GM21717 (cell line): ENCODE measurements around the gene TMEM109.

Source experiments
- ATAC-seq: cut with Tn5 transposase; IDR thresholded peaks from one replicate; pipeline ENCODE4 v1.9.1; 2021; ENCODE audit warnings: mild to moderate bottlenecking, moderate library complexity; ENCODE audit not compliant: unreplicated experiment

The TMEM109 gene, protein sequence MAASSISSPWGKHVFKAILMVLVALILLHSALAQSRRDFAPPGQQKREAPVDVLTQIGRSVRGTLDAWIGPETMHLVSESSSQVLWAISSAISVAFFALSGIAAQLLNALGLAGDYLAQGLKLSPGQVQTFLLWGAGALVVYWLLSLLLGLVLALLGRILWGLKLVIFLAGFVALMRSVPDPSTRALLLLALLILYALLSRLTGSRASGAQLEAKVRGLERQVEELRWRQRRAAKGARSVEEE

DNA sequence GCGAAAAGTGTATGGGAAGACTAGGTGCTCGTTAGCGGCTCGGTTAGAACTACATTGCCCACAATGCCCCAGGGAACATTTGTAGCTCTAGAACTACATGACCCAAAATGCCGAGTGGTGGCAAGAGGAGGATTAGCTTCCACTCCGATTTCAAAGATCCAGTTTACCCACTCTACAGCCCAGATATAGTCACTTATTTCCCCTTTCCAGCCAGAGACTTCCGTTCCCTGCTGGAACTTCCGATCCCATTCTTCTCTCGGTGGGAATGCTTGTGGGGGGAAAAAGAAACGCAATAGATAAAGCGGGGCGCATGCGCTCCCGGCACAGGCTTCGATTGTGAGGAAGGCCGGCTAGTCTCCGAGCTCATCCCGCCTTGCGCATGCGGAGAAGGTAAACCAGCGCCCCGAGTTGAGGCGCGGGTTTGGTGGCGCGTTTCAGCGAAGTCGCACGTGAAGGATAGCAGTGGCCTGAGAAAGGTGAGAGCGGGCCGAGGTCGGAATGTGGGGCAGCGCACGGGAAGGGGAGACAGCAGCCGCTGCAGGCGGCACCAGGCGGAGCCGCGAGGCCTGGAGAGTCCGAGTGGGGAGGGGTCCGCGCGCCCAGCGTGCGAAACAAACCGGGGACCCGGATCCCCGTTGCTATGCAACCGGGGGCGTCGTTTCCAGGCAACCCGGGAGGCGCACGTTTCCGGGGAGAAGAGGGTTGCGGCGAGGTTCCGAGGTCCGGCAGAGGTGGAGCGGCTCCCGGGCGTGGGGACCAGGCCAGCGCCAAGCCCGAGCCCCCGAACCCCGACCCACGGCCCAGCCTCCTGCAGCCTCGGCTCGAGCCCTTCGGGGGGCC, at the start of gene TMEM109:
TSS of gene TMEM109 (plus strand) at position 366 of the 840 bp plus-strand sequence. CDS start 5,536 bp downstream, outside the sequence.
- ATAC-seq: peak; percentile 45

DNA sequence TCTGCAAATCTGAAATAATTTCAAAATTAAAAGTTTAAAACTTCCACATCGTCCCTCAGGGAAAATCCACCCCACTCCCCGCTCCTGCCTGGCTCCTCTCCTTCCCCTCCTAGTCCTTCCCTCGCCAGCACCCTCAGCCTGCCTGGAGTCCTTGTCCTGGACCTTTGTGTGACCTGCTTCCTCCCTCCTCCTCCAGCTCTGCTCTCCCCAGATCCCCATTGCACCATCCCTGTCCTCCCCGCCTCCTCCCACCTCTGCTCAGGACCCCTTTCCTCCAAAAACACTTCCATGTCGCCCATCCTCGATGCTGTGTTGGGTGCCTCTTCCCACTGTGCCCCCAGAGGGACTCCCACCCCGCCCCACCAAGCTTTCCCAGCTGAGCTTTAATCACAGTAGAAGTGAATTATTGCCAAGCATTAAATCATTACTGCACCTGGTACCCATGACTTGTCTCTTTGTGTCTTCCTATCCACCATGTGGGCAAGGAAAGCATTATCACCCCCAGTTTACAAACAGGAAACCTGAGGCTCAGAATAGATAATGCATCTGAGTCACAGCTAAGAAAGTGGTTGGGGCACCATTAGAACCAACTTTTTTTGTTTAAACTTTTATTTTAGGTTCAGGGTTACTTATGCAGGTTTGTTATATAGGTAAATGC, 49.0 kb upstream of the TMEM109 start:
- no peak for ATAC-seq

DNA sequence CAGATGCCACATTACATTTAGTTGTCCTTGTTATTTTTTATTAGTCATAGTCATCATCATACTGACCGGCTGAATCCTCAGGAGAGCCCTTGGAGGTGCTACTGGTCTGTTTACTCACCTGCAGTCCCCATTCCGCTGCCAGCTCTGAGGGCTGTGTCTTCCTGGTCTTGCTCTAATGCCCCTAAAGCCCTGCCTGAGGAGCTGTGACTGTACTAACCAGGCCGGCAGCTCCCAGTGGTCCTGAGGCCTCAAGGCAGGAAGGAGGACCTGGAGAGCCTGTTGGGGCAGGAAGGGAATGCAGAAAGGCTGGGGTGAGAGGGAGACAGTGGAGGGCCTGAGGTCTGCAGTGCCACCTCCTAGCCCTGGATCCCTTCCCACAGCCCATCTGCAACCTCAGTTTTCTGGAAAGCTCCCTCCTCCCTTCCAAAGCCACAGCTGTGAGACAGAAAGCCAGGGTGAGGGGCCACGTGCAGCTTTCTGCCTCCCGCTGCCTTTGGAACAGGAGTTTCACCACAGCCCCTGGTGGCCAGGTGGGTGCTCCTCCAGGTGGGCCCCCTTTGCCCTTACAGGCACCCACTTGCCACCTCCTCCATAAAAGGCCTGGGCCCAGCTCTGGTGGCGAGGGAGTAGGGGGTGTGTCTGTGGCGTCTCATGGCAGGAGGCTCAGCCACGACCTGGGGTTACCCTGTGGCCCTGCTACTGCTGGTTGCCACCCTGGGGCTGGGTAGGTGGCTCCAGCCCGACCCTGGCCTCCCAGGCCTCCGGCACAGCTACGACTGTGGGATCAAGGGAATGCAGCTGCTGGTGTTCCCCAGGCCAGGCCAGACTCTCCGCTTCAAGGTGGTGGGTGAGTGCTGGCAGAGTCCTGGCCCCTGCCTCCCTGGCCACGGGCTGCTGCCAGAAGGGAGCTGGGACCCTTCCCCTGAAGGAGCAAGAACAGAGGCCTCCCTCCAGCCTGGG, 46.8 kb upstream of the TMEM109 start, which contains the start of gene ZP1:
TSS of gene ZP1 (plus strand) at position 632 of the 960 bp plus-strand sequence. CDS start at position 652, 20 bp downstream.
- no peak for ATAC-seq

DNA sequence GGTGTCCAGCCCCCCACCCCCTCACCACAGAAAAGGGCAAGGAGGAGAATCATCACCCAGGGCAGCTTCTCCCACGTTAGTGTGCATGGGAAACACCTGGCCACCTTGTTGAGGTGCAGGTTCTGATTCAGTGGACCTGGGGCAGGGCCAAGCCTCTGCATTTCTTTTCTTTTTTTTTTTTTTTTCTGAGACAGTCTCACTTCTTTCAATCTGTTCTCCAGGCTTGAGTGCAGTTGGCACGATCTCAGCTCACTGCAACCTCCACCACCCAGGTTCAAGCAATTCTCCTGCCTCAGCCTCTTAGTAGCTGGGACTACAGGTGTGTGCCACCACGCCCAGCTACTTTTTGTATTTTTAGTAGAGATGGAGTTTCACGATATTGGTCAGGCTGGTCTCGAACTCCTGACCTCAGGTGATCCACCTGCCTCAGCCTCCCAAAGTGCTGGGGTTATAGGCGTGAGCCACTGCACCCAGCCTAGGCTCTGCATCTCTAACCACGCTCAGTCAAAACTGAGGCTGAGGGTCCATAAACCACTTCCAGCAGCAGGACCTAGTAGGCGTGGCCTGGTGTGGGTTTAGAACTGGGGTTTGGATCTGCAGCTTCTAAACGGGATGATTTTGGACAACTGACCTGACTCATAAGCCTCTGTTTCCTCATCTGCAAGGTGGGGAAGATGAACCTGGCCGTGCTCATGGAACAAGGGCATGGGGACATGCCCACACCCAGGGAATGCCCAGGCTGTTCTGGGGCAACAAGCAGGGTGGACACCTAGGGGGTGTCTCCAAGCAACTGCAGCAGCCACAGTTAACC, 45.9 kb upstream of the TMEM109 start:
- no peak for ATAC-seq

DNA sequence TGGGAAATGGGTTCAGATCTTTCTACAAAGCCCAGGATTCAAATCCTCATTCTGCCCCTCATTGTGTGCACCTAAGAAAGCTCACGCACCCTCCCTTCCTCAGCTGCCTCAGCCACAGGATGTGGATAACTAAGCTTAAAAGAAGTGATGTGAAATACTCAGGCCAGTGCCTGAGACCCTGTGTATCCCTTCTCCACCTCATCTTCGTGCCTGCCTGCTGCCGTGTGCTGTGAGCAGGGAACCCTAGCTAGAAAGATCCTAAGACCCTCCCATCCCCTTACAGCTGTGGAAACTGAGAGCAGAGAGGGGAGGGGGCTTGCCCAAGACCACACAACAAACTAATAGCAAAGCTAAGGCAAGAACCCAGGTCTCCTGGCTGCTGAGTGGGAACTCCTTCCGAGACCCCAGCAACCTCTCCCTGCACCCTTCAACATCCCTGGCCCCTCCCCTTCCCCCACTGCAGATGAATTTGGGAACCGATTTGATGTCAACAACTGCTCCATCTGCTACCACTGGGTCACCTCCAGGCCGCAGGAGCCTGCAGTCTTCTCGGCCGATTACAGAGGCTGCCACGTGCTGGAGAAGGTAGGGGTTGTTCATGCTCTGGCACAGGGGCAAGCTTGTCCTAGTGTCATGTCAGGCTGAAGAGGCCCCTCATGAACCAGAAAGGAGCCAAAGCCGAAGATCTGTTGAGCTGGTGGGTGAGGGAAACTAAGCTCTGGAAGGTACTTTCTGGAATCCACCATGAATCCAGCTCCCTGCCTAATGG, 45.1 kb upstream of the TMEM109 start:
- ATAC-seq: no peak

DNA sequence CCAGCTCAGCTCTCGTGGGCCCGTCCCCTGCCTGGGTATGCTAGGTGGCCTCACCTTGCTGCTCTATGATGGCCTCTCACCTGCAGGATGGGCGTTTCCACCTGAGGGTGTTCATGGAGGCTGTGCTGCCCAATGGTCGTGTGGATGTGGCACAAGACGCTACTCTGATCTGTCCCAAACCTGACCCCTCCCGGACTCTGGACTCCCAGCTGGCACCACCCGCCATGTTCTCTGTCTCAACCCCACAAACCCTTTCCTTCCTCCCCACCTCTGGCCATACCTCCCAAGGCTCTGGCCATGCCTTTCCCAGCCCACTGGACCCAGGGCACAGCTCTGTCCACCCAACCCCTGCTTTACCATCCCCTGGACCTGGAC, 44.5 kb upstream of the TMEM109 start:
- no peak for ATAC-seq

DNA sequence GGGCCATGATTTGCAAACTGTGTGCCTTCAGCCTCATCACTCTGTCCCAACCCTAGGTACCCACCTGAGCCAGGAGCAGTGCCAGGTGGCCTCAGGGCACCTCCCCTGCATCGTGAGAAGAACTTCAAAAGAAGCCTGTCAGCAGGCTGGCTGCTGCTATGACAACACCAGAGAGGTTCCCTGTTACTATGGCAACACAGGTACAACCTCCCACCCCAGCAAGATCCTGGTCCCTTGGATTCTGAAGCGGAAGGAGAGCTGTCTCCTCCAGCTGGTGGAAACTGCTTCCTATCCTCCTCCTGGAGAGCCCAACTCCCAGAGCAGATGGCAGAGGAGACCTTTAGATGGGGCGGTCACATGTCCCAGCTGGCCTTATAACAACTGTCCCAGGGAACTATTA, 43.7 kb upstream of the TMEM109 start:
- ATAC-seq: no peak

DNA sequence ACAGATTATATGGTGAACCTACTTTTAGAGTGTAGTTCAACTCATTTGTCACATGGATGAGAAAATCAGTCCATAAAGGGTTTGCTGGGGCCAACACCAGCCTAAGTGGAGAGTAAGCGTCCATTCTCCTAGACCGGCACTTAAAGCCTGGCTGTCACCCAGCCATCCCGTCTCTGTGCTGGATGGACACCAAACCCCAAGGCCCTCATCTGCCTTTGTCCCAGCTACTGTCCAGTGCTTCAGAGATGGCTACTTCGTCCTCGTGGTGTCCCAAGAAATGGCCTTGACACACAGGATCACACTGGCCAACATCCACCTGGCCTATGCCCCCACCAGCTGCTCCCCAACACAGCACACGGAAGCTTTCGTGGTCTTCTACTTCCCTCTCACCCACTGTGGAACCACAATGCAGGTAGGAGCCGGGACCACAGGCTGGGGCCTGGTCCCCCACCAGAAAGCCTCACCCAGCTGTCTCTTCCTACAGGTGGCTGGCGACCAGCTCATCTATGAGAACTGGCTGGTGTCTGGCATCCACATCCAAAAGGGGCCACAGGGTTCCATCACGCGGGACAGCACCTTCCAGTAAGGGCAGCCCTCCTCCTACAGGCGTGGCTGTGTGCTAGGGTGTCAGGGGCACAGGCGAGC, 43.1 kb upstream of the TMEM109 start:
- no peak for ATAC-seq

DNA sequence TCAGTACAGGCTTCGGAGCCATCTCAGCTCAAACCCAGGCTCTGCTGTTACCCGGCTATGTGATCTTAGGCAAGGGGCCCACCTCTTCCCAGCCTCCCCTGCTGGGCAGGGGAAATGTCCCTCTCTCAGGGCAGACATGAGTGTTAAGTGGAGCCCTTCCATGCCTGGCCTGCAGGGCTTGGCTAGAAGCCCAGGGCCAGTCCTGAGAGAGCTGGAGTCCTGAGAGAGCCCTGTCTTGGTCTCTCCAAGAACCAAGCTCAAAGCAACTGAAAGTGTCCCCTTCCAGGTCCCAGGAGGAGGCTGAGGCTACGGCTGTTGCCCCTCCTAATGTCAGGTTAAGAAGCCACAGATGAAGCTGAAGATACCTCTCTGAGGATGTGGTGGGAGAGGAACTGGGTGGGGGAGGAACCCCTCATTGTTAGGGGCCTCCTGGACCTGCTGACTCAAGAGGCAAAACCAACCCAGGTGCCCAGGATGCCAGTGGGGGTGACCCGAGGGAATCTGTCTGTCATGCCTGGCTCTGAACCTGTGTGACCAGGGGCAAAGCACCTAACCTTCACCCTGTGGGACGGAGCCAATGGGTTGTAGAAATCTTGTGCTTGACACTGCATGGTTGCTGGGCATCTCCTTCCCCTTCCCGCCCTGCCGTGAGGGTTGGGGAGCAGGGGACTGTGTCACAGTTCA, 42.4 kb upstream of the TMEM109 start:
- ATAC-seq: no peak

DNA sequence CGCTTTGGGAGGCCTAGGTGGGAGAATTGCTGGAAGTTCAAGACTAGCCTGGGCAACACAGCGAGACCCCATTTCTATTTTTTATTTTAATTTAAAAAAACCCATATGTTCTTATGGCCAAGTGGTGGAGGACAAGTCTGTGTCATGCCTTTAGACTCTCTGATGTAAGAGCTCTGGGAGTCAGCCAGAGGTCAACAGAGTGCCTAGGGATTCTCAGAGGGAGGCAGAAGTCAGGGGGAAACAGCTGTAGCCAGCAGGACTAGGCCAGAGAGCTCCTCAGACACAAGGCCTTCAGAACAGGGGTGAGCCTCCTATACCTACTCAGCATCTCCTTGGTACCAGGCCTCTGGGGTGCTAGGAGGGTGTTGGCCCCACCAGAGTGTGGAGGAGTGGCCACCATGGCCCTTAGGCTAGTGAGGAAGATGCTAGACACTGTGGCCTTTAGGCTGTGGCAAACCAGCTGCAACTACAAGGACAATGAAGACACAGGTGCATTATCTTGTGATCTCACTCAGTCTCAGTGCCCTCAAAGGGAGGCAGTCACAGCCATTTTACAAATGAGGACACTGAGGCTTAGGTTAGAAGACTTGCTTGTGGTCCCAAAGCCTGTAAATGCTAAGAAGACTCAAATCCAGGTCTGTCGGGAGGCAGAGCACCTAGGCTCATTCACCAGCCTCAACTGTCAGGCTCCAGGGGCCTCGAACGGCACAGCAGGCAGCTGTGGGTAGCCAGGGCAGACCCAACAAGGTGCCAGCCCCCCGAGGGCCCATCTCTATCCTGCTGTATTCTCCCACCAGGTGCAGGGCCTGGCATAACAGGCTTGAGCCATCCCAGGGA, 41.6 kb upstream of the TMEM109 start:
- ATAC-seq: no peak

DNA sequence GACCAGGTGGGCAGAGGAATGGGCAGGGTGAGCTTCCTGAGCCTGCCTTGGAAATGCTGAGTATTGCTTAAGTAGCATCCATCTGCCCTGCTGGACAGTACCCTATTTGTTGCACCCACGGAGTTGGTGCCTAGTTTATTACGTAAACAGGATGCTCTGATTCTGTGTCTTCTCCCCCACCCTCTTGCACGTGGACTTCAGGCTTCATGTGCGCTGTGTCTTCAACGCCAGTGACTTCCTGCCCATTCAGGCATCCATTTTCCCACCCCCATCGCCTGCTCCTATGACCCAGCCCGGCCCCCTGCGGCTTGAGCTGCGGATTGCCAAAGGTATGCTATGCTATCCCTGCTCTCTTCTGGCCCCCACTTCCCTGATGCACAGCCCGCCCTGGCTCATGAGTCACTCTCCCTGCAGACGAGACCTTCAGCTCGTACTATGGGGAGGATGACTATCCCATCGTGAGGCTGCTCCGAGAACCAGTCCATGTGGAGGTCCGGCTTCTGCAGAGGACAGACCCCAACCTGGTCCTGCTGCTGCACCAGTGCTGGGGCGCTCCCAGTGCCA, 40.9 kb upstream of the TMEM109 start:
- no peak for ATAC-seq

DNA sequence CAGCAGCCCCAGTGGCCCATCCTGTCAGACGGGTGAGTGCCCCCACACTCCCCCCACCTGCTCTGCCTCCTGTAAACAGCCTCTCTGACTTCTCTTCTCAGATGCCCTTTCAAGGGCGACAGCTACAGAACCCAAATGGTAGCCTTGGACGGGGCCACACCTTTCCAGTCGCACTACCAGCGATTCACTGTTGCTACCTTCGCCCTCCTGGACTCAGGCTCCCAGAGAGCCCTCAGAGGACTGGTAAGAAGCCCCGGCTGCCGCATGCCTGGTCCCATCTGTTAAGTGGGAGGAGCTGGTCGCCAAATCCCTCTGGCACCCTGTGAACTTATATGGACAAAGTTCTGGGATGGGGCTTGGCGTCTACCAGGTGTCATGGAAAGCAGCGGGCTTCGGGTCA, 40.4 kb upstream of the TMEM109 start:
- no peak for ATAC-seq

DNA sequence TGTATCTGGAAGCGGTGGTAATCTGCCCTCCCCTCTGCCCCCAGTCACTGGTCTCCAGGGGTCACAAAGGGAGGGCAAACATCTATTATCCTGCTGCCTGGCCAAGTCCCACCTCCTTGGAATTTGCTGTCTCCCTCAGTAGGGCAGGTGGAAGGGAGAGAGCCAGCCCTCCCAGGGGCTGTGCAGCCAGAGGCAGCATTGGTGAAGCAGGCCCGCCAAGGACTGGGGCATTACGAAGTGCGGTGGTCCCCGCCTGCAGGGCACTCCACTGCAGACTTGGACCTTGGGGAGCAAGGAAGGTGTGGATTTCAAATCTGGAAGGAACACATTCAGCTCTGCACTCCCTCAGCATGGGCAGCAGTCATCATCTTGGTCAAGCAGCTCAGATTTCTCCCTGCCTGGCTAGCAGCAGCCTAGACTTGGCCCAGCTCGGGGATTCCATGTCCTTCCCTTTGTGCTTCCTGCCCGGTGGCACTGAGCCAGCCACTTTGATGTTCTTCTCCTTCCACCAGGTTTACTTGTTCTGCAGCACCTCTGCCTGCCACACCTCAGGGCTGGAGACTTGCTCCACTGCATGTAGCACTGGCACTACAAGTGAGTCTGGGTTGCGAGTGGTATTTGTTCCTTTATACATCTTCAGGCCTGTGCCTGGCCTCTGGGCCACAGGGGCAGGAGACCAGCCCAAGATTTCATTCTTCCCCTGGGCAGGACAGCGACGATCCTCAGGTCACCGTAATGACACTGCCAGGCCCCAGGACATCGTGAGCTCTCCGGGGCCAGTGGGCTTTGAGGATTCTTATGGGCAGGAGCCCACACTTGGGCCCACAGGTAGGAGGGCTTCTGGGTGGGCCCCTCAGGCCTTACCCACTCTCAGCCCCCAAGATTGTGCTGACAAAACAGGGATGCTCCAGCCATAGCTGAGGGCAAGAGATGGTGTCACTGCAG, 39.3 kb upstream of the TMEM109 start:
- no peak for ATAC-seq

DNA sequence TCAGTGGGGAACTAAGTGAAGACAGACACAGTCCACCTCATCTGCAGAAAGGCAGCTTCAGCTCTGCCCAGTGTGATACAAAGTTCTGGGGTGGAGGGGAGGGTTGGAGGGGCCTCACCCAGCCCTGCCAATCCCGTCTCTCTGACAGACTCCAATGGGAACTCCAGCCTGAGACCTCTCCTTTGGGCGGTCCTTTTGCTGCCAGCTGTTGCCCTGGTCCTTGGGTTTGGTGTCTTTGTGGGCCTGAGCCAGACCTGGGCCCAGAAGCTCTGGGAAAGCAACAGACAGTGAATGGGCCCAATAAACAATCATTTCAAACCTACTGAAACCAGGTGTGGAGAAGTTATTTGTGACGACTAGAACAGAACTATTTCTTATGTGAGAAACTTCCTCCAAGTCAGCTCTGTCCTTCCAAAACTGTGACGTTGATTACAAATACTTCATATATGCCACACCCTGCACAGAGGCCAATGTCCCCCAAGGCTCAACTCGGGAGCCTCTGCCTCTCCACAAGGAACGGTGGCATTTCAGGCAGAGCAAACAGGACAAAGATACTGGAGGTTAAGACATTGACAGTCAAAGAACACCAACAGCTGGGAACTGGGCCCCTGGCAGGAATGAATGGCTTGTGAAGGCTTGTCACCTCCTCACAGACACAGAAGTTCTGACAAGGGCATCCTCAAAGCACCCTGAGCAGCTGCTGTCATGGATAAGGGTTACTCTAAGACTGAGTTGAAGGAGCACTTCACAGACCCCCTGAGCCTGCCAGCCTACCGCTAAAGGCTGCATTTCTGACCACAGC, 38.4 kb upstream of the TMEM109 start:
- ATAC-seq: no peak

DNA sequence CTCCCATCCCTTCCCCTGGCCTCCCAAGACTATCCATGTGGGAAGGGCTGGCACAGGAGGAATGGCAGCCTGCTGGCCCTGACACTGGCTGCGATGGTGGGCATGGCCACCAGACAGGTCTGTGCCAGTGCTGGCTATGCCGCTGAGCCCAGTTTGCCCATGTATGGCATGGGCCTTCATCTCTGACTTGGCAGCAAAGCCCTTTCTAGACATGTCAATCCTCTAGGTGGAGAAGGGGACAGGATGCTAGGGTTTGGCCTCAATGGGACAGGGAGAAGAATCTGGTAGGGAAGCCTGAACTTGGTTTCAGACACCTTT, 37.8 kb upstream of the TMEM109 start:
- ATAC-seq: no peak
